ENCODE measurements around the gene LYPLAL1.

DNA sequence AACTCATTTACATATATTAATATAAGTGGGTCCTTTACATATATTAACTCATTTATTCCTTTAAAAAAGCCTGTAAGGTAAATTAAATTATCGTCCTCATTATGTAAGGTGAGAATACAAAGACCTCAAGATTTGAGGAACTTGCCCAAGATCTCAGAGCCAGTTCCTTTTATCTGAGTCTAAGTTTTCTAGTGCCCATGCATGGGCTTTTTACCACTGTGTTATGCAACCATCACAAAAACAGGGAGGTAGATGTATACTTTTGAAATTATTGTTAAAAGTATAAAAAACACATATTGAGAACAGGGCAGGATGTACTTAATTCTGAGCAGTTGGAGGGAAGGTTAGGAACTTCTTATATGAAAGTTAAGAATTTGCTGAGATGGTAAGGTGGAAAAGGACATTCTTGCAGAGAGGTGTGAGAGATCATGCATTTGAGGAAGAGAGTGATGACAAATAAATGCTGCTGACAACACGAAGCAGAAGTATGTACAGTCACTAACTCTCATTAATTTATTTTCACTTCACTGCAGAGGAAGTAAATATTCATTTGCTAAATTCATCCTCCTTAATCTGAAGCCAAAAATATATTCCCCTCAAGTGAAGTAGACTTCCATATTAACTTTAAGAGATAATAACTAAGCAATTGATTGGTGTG lies 28.9 kb upstream of the LYPLAL1 start:
- no peak for TF ChIP-seq RCOR1 (IDR thresholded peaks at IDR 0.05; ENCODE audit: insufficient replicate concordance, low read length)
- TF ChIP-seq POLR2A (IDR thresholded peaks at IDR 0.05; ENCODE audit: low read depth, low read length), result no peak
- TF ChIP-seq, protein P1, sequence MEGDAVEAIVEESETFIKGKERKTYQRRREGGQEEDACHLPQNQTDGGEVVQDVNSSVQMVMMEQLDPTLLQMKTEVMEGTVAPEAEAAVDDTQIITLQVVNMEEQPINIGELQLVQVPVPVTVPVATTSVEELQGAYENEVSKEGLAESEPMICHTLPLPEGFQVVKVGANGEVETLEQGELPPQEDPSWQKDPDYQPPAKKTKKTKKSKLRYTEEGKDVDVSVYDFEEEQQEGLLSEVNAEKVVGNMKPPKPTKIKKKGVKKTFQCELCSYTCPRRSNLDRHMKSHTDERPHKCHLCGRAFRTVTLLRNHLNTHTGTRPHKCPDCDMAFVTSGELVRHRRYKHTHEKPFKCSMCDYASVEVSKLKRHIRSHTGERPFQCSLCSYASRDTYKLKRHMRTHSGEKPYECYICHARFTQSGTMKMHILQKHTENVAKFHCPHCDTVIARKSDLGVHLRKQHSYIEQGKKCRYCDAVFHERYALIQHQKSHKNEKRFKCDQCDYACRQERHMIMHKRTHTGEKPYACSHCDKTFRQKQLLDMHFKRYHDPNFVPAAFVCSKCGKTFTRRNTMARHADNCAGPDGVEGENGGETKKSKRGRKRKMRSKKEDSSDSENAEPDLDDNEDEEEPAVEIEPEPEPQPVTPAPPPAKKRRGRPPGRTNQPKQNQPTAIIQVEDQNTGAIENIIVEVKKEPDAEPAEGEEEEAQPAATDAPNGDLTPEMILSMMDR (conservative IDR thresholded peaks at IDR 0.05; ENCODE audit: low read depth, low read length), result no peak
- TF ChIP-seq BHLHE40 (IDR thresholded peaks at IDR 0.05; ENCODE audit: low read depth, low read length), result no peak
- TF ChIP-seq SMC3 (IDR thresholded peaks at IDR 0.05; ENCODE audit: low read depth, low read length), result no peak
- no peak for TF ChIP-seq NFE2L2 (IDR thresholded peaks at IDR 0.05; ENCODE audit: low read depth, low read length)
- no peak for TF ChIP-seq CHD1 (IDR thresholded peaks at IDR 0.05; ENCODE audit: low read depth, low read length)
- TF ChIP-seq CEBPB (IDR thresholded peaks at IDR 0.05; ENCODE audit: low read depth, low read length), result no peak
- TF ChIP-seq MAZ (IDR thresholded peaks at IDR 0.05; ENCODE audit: borderline replicate concordance, low read depth, low read length), result no peak
- TF ChIP-seq MAFK (IDR thresholded peaks at IDR 0.05; ENCODE audit: low read depth, low read length), result no peak
- TF ChIP-seq RAD21 (IDR thresholded peaks at IDR 0.05; ENCODE audit: low read length), result no peak

Data from IMR-90 (cell line).